Thoracic aorta (tissue), 2 donors: Measurements from ENCODE around the gene BAG5. TPM values are rescaled to one million over a fixed set of nuclear protein-coding genes. Genes with fewer than 3 reads are reported as not detected.

ENCODE experiments used
- ATAC-seq: fragments of 150-250 bp; one replicate; pipeline ENCODE4 v1.8.0; 2017; ENCODE audit warnings: low read depth; ENCODE audit not compliant: insufficient number of reproducible peaks, low FRiP score
- DNase-seq: peaks from one replicate; pipeline ENCODE4 v3.0.0-alpha.2; 2020; ENCODE audit warnings: low spot score
- H3K27ac ChIP-seq, 2 donors: fragments of 200-600 bp; sonication (generic); 1 replicate in 1 of 2; 2 replicates in 1 of 2; pipeline ENCODE4 v1.5.1; 2016; ENCODE audit warnings: mild to moderate bottlenecking in 2 of 2, moderate library complexity in 2 of 2
- H3K27me3 ChIP-seq: fragments of 200-600 bp; sonication (generic); replicated peaks from 2 replicates; pipeline ENCODE4 v1.6.0; 2016; ENCODE audit warnings: mild to moderate bottlenecking; ENCODE audit not compliant: insufficient read depth
- H3K36me3 ChIP-seq: fragments of 200-600 bp; sonication (generic); one replicate; pipeline ENCODE4 v1.5.1; 2016
- H3K4me1 ChIP-seq, 2 donors: fragments of 200-600 bp; sonication (generic); 1 replicate in 1 of 2; 2 replicates in 1 of 2; pipeline versions ENCODE4 v1.5.1 to v1.6.0; 2016; ENCODE audit warnings: low read depth in 2 of 2, mild to moderate bottlenecking in 1 of 2; ENCODE audit not compliant: control insufficient read depth in 1 of 2
- H3K4me3 ChIP-seq: fragments of 200-600 bp; sonication (generic); 2 replicates; pipeline ENCODE4 v1.5.1; 2016; ENCODE audit warnings: mild to moderate bottlenecking
- H3K9me3 ChIP-seq: fragments of 200-600 bp; sonication (generic); 2 replicates; pipeline ENCODE4 v1.5.1; 2016
- total RNA-seq, 2 donors: library from RNA; depleted of rRNA; stranded (reverse); fragments of >200 nt; gene quantifications; one replicate each; pipeline versions ENCODE4 v1.1.0 to v1.2.3, GENCODE V29; 2016
- TF ChIP-seq, protein P1 (sequence below): fragments of 200-600 bp; sonication (generic); IDR thresholded peaks from one replicate; pipeline ENCODE4 v1.5.1; 2019; ENCODE audit warnings: antibody characterized with exemption

The BAG5 gene
- total RNA-seq, 2 donors from 2014 or later, result 21.0 to 34.9 TPM

- no peak for DNase-seq
- Histone ChIP-seq H3K9me3 (no peaks in the 10 kb centered on the region), H3K4me1 (peaks cover 40 to 57% of the 10 kb centered on the region in 2 donors), H3K27me3 (no peaks in the 10 kb centered on the region), H3K27ac (peak overlapping the region in 1 of 2 donors; percentile 100), H3K36me3 (no peaks in the 10 kb centered on the region), H3K4me3 (no peak overlapping the region)
- TF ChIP-seq, protein P1, sequence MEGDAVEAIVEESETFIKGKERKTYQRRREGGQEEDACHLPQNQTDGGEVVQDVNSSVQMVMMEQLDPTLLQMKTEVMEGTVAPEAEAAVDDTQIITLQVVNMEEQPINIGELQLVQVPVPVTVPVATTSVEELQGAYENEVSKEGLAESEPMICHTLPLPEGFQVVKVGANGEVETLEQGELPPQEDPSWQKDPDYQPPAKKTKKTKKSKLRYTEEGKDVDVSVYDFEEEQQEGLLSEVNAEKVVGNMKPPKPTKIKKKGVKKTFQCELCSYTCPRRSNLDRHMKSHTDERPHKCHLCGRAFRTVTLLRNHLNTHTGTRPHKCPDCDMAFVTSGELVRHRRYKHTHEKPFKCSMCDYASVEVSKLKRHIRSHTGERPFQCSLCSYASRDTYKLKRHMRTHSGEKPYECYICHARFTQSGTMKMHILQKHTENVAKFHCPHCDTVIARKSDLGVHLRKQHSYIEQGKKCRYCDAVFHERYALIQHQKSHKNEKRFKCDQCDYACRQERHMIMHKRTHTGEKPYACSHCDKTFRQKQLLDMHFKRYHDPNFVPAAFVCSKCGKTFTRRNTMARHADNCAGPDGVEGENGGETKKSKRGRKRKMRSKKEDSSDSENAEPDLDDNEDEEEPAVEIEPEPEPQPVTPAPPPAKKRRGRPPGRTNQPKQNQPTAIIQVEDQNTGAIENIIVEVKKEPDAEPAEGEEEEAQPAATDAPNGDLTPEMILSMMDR, result no peak
- ATAC-seq, result no peak
Measured at GRCh38 chr14:103548463-103549351, 13.8 kb downstream of the BAG5 start.

GRCh38 chr14:103547941-103548462 lies 14.5 kb downstream of the BAG5 start:
- H3K27ac ChIP-seq, result no peak overlapping the region
- TF ChIP-seq, protein P1, result no peak
- no peaks in the 10 kb centered on the region for H3K9me3 ChIP-seq
- ATAC-seq, result no peak
- no peak overlapping the region for H3K4me3 ChIP-seq
- H3K4me1 ChIP-seq, result peaks cover 46 to 63% of the 10 kb centered on the region in 2 donors
- H3K27me3 ChIP-seq, result no peaks in the 10 kb centered on the region
- DNase-seq, result no peak
- no peaks in the 10 kb centered on the region for H3K36me3 ChIP-seq

- Histone ChIP-seq H3K36me3 (no peaks in the 10 kb centered on the region), H3K4me1 (peaks cover 48 to 63% of the 10 kb centered on the region in 2 donors), H3K9me3 (no peaks in the 10 kb centered on the region), H3K4me3 (no peak overlapping the region), H3K27ac (no peak overlapping the region), H3K27me3 (no peaks in the 10 kb centered on the region)
- no peak for DNase-seq
- TF ChIP-seq, protein P1, result no peak
- no peak for ATAC-seq
Measured at GRCh38 chr14:103547455-103547940, 15.0 kb downstream of the BAG5 start.

DNA sequence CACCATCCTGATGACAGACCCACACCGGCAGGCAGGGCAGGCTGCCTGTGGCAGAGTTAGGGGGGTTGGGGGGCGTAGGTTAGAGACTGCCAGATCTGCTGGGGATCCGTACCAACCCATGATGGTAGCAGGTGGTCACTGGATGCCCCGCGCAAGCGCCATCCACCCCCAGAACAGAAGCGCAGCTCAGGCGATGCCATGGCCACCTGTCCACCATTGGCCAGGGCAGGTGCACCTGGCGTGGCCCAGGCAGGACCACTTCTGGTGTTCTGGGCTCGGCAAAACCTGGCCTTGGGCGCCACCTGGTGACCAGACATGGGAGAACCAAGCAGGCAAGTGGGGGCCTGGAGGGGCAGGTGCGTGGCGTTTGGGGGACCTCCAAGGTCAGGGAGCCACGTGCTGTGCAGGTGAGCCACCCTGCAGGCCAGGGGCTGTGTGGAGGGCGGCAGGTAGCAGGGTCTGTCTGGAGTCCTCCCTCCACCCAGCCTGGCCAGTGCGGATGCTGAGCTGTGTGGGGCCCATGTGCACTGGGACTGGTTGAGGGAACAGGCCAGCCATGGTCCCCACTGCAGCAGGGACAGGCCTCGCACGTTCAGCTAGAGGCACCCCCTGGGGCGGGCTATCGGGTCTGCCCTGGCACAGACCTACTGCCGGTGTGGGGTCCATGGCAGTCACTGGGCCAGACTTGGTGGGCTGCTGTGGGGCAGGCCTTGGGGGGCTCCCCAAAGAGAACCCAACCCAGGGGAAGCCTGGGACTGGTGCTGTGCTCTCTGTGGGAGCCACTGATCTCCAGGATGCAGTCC lies 15.6 kb downstream of the BAG5 start:
- Histone ChIP-seq H3K9me3 (no peaks in the 10 kb centered on the region), H3K27ac (no peak overlapping the region), H3K4me3 (no peak overlapping the region), H3K36me3 (no peaks in the 10 kb centered on the region), H3K27me3 (no peaks in the 10 kb centered on the region), H3K4me1 (peaks cover 50 to 63% of the 10 kb centered on the region in 2 donors)
- no peak for ATAC-seq
- no peak for DNase-seq
- TF ChIP-seq, protein P1, result peak; percentile 91
